ENCODE results near the gene RIOK2. TPM values are rescaled to one million over a fixed set of nuclear protein-coding genes. Genes with fewer than 3 reads are reported as not detected.
"Not testable (repeated sequence)": the region's sequence is repeated elsewhere in the genome, so short reads cannot be mapped to it uniquely, and the experiment has no call there.

RIOK2 gene
- total RNA-seq, 1 donor from 2014 or later = 17.6 TPM

- Histone ChIP-seq H3K27me3 (ENCODE audit: control insufficient read depth, insufficient read depth, low read length) (no peaks in the 10 kb centered on the region), H3K36me3 (ENCODE audit: control insufficient read depth, insufficient read depth, low read length) (peaks cover 9% of the 10 kb centered on the region), H3K4me3 (ENCODE audit: low read depth, low read length) (peak overlapping the region; percentile 74)
- DNase-seq (ENCODE audit: low read depth) (peak; percentile 72), FAIRE-seq (no peak)
- TF ChIP-seq CTCF (IDR thresholded peaks at IDR 0.05; ENCODE audit: insufficient read depth, low read length, severe bottlenecking) = no peak
Observed at GRCh38 chr5:97181856-97182545, 1.0 kb downstream of the RIOK2 start.

- peaks cover 12% of the 10 kb centered on the region for H3K36me3 ChIP-seq (ENCODE audit: control insufficient read depth, insufficient read depth, low read length)
- not testable (repeated sequence) for H3K4me3 ChIP-seq (ENCODE audit: low read depth, low read length); DNase-seq (ENCODE audit: low read depth); FAIRE-seq; H3K27me3 ChIP-seq (ENCODE audit: control insufficient read depth, insufficient read depth, low read length)
Observed at GRCh38 chr5:97179457-97179856, 3.6 kb downstream of the RIOK2 start.

GRCh38 chr5:97172227-97172626 lies 10.8 kb downstream of the RIOK2 start:
- no peak overlapping the region for H3K4me3 ChIP-seq (ENCODE audit: low read depth, low read length)
- TF ChIP-seq CTCF (IDR thresholded peaks at IDR 0.05; ENCODE audit: insufficient read depth, low read length, severe bottlenecking) = no peak
- FAIRE-seq = no peak
- H3K27me3 ChIP-seq (ENCODE audit: control insufficient read depth, insufficient read depth, low read length) = no peaks in the 10 kb centered on the region
- H3K36me3 ChIP-seq (ENCODE audit: control insufficient read depth, insufficient read depth, low read length) = peaks cover 4% of the 10 kb centered on the region
- DNase-seq (ENCODE audit: low read depth) = no peak

GRCh38 chr5:97171703-97172102 lies 11.3 kb downstream of the RIOK2 start:
- FAIRE-seq = no peak
- Histone ChIP-seq H3K4me3 (ENCODE audit: low read depth, low read length) (no peak overlapping the region), H3K27me3 (ENCODE audit: control insufficient read depth, insufficient read depth, low read length) (no peaks in the 10 kb centered on the region), H3K36me3 (ENCODE audit: control insufficient read depth, insufficient read depth, low read length) (peaks cover 4% of the 10 kb centered on the region)
- no peak for TF ChIP-seq CTCF (IDR thresholded peaks at IDR 0.05; ENCODE audit: insufficient read depth, low read length, severe bottlenecking)
- no peak for DNase-seq (ENCODE audit: low read depth)

GRCh38 chr5:97167435-97167834 lies 15.6 kb downstream of the RIOK2 start:
- DNase-seq (ENCODE audit: low read depth) = no peak
- H3K36me3 ChIP-seq (ENCODE audit: control insufficient read depth, insufficient read depth, low read length) = peaks cover 1% of the 10 kb centered on the region
- H3K27me3 ChIP-seq (ENCODE audit: control insufficient read depth, insufficient read depth, low read length) = no peaks in the 10 kb centered on the region
- no peak for TF ChIP-seq CTCF (IDR thresholded peaks at IDR 0.05; ENCODE audit: insufficient read depth, low read length, severe bottlenecking)
- no peak for FAIRE-seq
- no peak overlapping the region for H3K4me3 ChIP-seq (ENCODE audit: low read depth, low read length)

GRCh38 chr5:97165726-97166125 lies 17.3 kb downstream of the RIOK2 start:
- no peak for DNase-seq (ENCODE audit: low read depth)
- peaks cover 3% of the 10 kb centered on the region for H3K36me3 ChIP-seq (ENCODE audit: control insufficient read depth, insufficient read depth, low read length)
- no peaks in the 10 kb centered on the region for H3K27me3 ChIP-seq (ENCODE audit: control insufficient read depth, insufficient read depth, low read length)
- H3K4me3 ChIP-seq (ENCODE audit: low read depth, low read length) = no peak overlapping the region
- no peak for TF ChIP-seq CTCF (IDR thresholded peaks at IDR 0.05; ENCODE audit: insufficient read depth, low read length, severe bottlenecking)
- no peak for FAIRE-seq

Measured in bronchial epithelial cell (primary cell).